Measurements from ENCODE around the gene FAM187B.

DNA sequence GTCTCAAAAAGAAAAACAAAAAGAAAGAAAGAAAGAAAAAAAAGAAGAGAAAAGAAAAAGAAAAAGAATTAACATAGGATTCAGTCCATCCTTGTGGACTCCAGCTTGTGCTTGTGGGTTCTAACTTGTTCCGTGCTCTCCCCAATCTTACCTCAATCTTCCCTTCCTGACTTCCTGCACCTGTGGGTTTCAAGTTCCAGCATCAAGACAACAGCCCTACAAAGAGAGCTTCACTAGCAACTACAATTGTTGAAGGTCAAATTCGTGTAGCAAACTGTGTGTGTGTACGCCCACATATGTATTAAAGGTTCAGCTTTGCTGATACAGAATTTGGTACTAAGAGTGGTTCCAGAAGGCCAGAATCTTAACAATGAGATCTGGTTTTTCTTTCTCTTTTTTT is 48.7 kb downstream of the FAM187B start:
- no peak for TF ChIP-seq GATA2 (IDR thresholded peaks at IDR 0.05; ENCODE audit: low read depth, low read length)
- no peak for TF ChIP-seq GATA3 (IDR thresholded peaks at IDR 0.05; ENCODE audit: low read depth, low read length)
